ENCODE data around the gene GPR39.

DNA sequence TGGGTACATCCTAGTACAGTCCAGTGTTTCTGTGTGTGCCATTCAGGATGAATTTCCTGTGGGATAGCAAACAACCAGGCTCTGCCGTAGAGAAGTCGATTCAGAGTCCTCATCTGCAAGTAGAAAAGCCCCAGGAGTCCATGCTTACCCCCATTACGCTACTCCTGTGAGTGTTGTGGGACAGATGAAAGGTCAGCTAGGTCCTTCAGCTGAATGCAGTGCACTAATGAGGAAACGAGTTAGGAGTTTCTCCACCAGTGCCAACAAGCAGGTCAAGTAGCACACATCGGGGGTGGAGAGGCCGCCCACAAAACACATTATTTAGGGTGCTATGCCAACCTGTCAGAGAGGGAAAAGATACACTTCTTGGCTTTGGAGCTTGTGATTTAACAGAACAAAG is 2.5 kb upstream of the GPR39 start:
- TF ChIP-seq, protein P1, sequence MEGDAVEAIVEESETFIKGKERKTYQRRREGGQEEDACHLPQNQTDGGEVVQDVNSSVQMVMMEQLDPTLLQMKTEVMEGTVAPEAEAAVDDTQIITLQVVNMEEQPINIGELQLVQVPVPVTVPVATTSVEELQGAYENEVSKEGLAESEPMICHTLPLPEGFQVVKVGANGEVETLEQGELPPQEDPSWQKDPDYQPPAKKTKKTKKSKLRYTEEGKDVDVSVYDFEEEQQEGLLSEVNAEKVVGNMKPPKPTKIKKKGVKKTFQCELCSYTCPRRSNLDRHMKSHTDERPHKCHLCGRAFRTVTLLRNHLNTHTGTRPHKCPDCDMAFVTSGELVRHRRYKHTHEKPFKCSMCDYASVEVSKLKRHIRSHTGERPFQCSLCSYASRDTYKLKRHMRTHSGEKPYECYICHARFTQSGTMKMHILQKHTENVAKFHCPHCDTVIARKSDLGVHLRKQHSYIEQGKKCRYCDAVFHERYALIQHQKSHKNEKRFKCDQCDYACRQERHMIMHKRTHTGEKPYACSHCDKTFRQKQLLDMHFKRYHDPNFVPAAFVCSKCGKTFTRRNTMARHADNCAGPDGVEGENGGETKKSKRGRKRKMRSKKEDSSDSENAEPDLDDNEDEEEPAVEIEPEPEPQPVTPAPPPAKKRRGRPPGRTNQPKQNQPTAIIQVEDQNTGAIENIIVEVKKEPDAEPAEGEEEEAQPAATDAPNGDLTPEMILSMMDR (conservative IDR thresholded peaks at IDR 0.05; ENCODE audit: low read length) = no peak
- TF ChIP-seq EZH2phosphoT487 (IDR thresholded peaks at IDR 0.05; ENCODE audit: borderline replicate concordance, low read depth, low read length) = no peak
